Diencephalon (tissue), 1 donor: ENCODE results near the gene IFNGR1. TPM values are rescaled to one million over a fixed set of nuclear protein-coding genes. Genes with fewer than 3 reads are reported as not detected.

Source experiments
- total RNA-seq: library from RNA; depleted of rRNA; stranded (reverse); fragments of >200 nt; gene quantifications from one replicate; pipeline ENCODE4 v1.2.3, GENCODE V29; 2014

IFNGR1 gene
- total RNA-seq: 79.1 TPM

GRCh38 chr6:137218917-137219663, at the start of gene IFNGR1:
Gene IFNGR1 (minus strand): TSS chr6:137219385. CDS start chr6:137219327, 58 bp downstream.

GRCh38 chr6:137173501-137173900, 45.7 kb downstream of the IFNGR1 start, which contains the start of gene IL22RA2:
Gene IL22RA2 (minus strand): TSS chr6:137173644. CDS start chr6:137161749, 11,895 bp downstream.

Other genes starting within 250 kb of the IFNGR1 start
- 1.4 TPM for gene IL20RA, start 174.4 kb downstream of the IFNGR1 start, total RNA-seq
- 0.23 TPM for gene IL22RA2, start 45.7 kb downstream of the IFNGR1 start, total RNA-seq